HCT116 (cell line): ENCODE data around the gene MXD3. TPM values are rescaled to one million over a fixed set of nuclear protein-coding genes. Genes with fewer than 3 reads are reported as not detected.

ENCODE experiments used
- ATAC-seq: fragments of 200-7000 bp; cut with Tn5 transposase; 2 replicates; pipeline ENCODE4 v1.9.1; 2020; ENCODE audit warnings: mild to moderate bottlenecking, moderate library complexity
- BruUV-seq: library from RNA; stranded (reverse); fragments of 400-500 nt; replicated peaks from 2 replicates; lab custom pipeline; 2021; lab: Mats Ljungman, UMichigan
- CTCF ChIA-PET: fragments of 300-600 bp; sonication (Branson Sonifier 250); formaldehyde crosslinking; loops from one replicate; lab custom pipeline; 2021; ENCODE audit warnings: antibody characterized with exemption; lab: Charles Lee
- POLR2A ChIA-PET: fragments of 300-600, 350-600 bp; sonication (Branson Sonifier 250); formaldehyde crosslinking; loops from one replicate; lab custom pipeline; 2021; ENCODE audit warnings: antibody characterized with exemption; lab: Charles Lee
- RAD21 ChIA-PET, 2 experiments: fragments of 300-600 bp; sonication (Branson Sonifier 250); formaldehyde crosslinking; loops; one replicate each; lab custom pipeline; 2023; ENCODE audit warnings: low total read pairs in 2 of 2; ENCODE audit not compliant: uncharacterized antibody in 2 of 2, unreplicated experiment in 2 of 2, low non-redundant PET in 1 of 2; lab: Charles Lee
- DNase-seq: peaks from one replicate; pipeline ENCODE4 v3.0.0-alpha.2; 2010; ENCODE audit warnings: low read depth, low spot score
- H2AFZ ChIP-seq: fragments of 200-600 bp; shearing (Covaris generic), sonication (generic); 2 replicates; pipeline ENCODE4 v1.6.1; 2017; ENCODE audit warnings: low read depth, mixed run types, mixed read lengths, antibody characterized with exemption, low read length; ENCODE audit not compliant: poor library complexity, severe bottlenecking
- H3K27ac ChIP-seq: 2 replicates; pipeline ENCODE4 v1.5.1; 2012; ENCODE audit warnings: low read depth, low read length
- H3K27me3 ChIP-seq: fragments of 200-600 bp; sonication (generic); 2 replicates; pipeline ENCODE4 v1.6.1; 2016; ENCODE audit warnings: mixed run types, low read length, mixed read lengths; ENCODE audit not compliant: insufficient read depth
- H3K36me3 ChIP-seq, 2 experiments: fragments of 200-500 bp in 1 of 2; fragments of 200-600 bp in 1 of 2; sonication (Bioruptor generic) in 1 of 2; sonication (generic) in 1 of 2; 2 replicates each; pipeline versions ENCODE4 v1.5.1 to v1.6.1; 2014 to 2016; ENCODE audit warnings: low read length in 2 of 2, inconsistent platforms in 1 of 2, mixed read lengths in 1 of 2, mixed run types in 1 of 2; ENCODE audit not compliant: insufficient read depth in 2 of 2, control insufficient read depth in 1 of 2
- H3K4me1 ChIP-seq, 2 experiments: fragments of 200-600 bp in 1 of 2; sonication (generic) in 1 of 2; 2 replicates each; pipeline versions ENCODE4 v1.5.1 to v1.6.1; 2012 to 2017; ENCODE audit warnings: low read length in 2 of 2, inconsistent platforms in 1 of 2, mild to moderate bottlenecking in 1 of 2, mixed read lengths in 1 of 2, mixed run types in 1 of 2, moderate library complexity in 1 of 2; ENCODE audit not compliant: insufficient read depth in 2 of 2, control insufficient read depth in 1 of 2
- H3K4me2 ChIP-seq: fragments of 200-600 bp; sonication (generic); 2 replicates; pipeline ENCODE4 v1.6.1; 2017; ENCODE audit warnings: mixed run types, low read length, mixed read lengths
- H3K4me3 ChIP-seq, 2 experiments: fragments of 200-600 bp in 1 of 2; sonication (generic) in 1 of 2; replicated peaks in 1 of 2; 2 replicates each; pipeline ENCODE4 v1.5.1; 2011 to 2016; ENCODE audit warnings: low read length in 2 of 2, control low read depth in 1 of 2, low read depth in 1 of 2, mild to moderate bottlenecking in 1 of 2, mixed read lengths in 1 of 2, mixed run types in 1 of 2
- H3K79me2 ChIP-seq: fragments of 200-600 bp; sonication (generic); 2 replicates; pipeline ENCODE4 v1.6.1; 2017; ENCODE audit warnings: mild to moderate bottlenecking, mixed run types, low read length, moderate library complexity, mixed read lengths; ENCODE audit not compliant: insufficient read depth
- H3K9ac ChIP-seq: fragments of 200-600 bp; sonication (generic); 2 replicates; pipeline ENCODE4 v1.6.1; 2016; ENCODE audit warnings: low read length, mixed read lengths
- H3K9me2 ChIP-seq: fragments of 200-600 bp; sonication (generic), shearing (Covaris generic); 2 replicates; pipeline ENCODE4 v1.6.1; 2017; ENCODE audit warnings: mixed run types, mild to moderate bottlenecking, moderate library complexity; ENCODE audit not compliant: insufficient read depth
- H3K9me3 ChIP-seq, 2 experiments: fragments of 200-500 bp in 1 of 2; fragments of 200-600 bp in 1 of 2; sonication (Bioruptor generic) in 1 of 2; sonication (generic) in 1 of 2; 2 replicates each; pipeline ENCODE4 v1.6.1; 2014 to 2017; ENCODE audit warnings: low read length in 2 of 2, mixed read lengths in 2 of 2, inconsistent platforms in 1 of 2, low read depth in 1 of 2, mild to moderate bottlenecking in 1 of 2, mixed run types in 1 of 2, moderate library complexity in 1 of 2; ENCODE audit not compliant: control insufficient read depth in 1 of 2, insufficient read depth in 1 of 2
- H4K20me1 ChIP-seq: fragments of 200-600 bp; sonication (generic), shearing (Covaris generic); 2 replicates; pipeline ENCODE4 v1.6.1; 2017; ENCODE audit warnings: mixed run types, mild to moderate bottlenecking, moderate library complexity; ENCODE audit not compliant: insufficient read depth
- CEBPB ChIP-seq: IDR thresholded peaks from 2 replicates; pipeline ENCODE4 v1.6.1; 2012; ENCODE audit warnings: low read depth
- EZH2 ChIP-seq: fragments of 200-600 bp; sonication (generic); IDR thresholded peaks from 2 replicates; pipeline ENCODE4 v1.6.1; 2017; ENCODE audit warnings: antibody characterized with exemption, mixed run types
- EZH2phosphoT487 ChIP-seq: fragments of 200-600 bp; IDR thresholded peaks from 2 replicates; pipeline ENCODE4 v1.6.1; 2018; ENCODE audit warnings: antibody characterized with exemption, borderline replicate concordance
- POLR2A ChIP-seq: IDR thresholded peaks from 2 replicates; pipeline ENCODE4 v1.7.0; 2011; ENCODE audit warnings: borderline replicate concordance; ENCODE audit not compliant: insufficient read depth, insufficient read length; ENCODE audit errors: extremely low read depth
- POLR2AphosphoS5 ChIP-seq: IDR thresholded peaks from 2 replicates; pipeline ENCODE4 v1.6.1; 2011; ENCODE audit warnings: mild to moderate bottlenecking, low read depth, low read length, moderate library complexity
- RAD21 ChIP-seq: IDR thresholded peaks from 2 replicates; pipeline ENCODE4 v1.6.1; 2012; ENCODE audit warnings: low read depth, mild to moderate bottlenecking
- SIN3A ChIP-seq: IDR thresholded peaks from 2 replicates; pipeline ENCODE4 v1.6.1; 2012; ENCODE audit warnings: low read depth
- ZFX ChIP-seq: fragments of 450-650 bp; IDR thresholded peaks from 2 replicates; pipeline ENCODE4 v1.6.1; 2017
- intact Hi-C: fragments of 100-400 bp; cut with micrococcal nuclease; formaldehyde crosslinking; loops from 2 replicates; pipeline ENCODE4 v1.10.0; 2022
- total RNA-seq: library from RNA; stranded (reverse); gene quantifications from one replicate; pipeline ENCODE4 v1.2.1, GENCODE V29; 2021; ENCODE audit not compliant: unreplicated experiment
- TF ChIP-seq, protein P1 (sequence below), 3 experiments: fragments of 200-600 bp in 1 of 3; sonication (generic) in 1 of 3; IDR thresholded peaks in 2 of 3; conservative IDR thresholded peaks in 1 of 3; 2 replicates each; pipeline ENCODE4 v1.5.1; 2012 to 2017; ENCODE audit warnings: low read depth in 2 of 3, low read length in 2 of 3, antibody characterized with exemption in 1 of 3, borderline replicate concordance in 1 of 3, control low read depth in 1 of 3, mild to moderate bottlenecking in 1 of 3, mixed read lengths in 1 of 3, mixed run types in 1 of 3, moderate library complexity in 1 of 3; ENCODE audit not compliant: insufficient read depth in 1 of 3

MXD3 gene
- total RNA-seq, 1 experiment from 2014 or later: 37.6 TPM

DNA sequence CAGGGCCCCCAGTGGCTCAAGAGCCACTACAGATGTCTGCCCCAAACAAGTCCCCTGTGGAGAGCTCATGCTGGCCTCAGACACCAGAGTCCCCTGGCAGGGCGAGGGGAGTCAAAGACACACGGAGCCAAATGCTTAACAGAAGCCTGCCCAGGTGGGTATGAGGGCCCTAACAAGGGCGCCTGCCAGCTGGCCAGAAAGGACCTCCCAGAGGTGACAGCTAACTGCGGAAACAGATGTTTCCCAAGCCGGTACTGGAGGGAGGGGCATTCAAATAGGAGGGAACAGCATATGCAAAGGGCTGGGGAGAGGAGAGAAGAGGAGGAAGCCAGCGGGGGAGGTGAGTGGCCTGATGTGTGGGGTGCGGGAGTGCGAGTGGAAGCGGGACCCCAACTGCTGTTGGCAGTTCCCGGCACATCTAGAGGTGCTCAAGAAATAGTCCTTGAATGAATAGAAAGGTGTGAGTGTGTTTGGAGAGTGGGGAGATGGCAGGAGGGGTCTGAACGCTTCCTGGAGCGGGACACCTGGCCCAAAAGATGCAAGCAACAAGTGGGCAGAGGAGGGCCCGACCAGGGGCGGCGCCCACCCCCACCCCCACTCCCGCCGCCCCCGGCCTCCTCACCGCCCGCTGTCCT is 824 bp downstream of the MXD3 start (continued):
- TF ChIP-seq, protein P1, sequence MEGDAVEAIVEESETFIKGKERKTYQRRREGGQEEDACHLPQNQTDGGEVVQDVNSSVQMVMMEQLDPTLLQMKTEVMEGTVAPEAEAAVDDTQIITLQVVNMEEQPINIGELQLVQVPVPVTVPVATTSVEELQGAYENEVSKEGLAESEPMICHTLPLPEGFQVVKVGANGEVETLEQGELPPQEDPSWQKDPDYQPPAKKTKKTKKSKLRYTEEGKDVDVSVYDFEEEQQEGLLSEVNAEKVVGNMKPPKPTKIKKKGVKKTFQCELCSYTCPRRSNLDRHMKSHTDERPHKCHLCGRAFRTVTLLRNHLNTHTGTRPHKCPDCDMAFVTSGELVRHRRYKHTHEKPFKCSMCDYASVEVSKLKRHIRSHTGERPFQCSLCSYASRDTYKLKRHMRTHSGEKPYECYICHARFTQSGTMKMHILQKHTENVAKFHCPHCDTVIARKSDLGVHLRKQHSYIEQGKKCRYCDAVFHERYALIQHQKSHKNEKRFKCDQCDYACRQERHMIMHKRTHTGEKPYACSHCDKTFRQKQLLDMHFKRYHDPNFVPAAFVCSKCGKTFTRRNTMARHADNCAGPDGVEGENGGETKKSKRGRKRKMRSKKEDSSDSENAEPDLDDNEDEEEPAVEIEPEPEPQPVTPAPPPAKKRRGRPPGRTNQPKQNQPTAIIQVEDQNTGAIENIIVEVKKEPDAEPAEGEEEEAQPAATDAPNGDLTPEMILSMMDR (IDR thresholded peaks at IDR 0.05 in 2 of 3, conservative IDR thresholded peaks at IDR 0.05 in 1 of 3; ENCODE audit: borderline replicate concordance in 1 of 3, insufficient read depth in 1 of 3, low read depth in 2 of 3, low read length in 2 of 3): no peak
- no peak for TF ChIP-seq ZFX
- TF ChIP-seq EZH2phosphoT487: no peak
- TF ChIP-seq POLR2AphosphoS5: no peak
- TF ChIP-seq EZH2: no peak
- no peak for TF ChIP-seq POLR2A
- no peak for TF ChIP-seq SIN3A
- TF ChIP-seq RAD21: no peak

DNA sequence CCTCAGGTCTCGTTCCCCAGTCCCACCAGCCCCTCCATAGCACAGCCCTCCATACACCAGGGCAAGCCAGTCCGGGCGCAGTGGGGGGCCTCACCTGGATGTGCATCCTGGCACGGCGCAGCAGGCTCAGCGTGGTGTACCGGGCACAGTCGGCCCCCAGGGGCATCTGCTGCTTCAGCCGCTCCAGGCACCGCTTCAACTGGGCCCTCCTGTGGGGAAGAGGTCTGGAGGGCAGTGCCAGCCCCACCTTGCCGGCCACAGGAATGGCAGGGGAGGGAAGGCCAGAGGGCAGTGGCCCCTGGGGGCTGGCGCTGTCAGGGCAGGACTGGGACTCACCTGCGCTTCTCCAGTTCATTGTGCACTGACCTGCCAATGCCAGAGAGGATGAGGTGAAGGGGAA is 1.4 kb downstream of the MXD3 start:
- RAD21 ChIA-PET: interaction anchor here in 1 of 2 experiments (0.6 to 1.0 kb wide), 2 partner anchors 79 to 199 kb away, joined by 3 to 4 read pairs; no protein-coding TSS in a partner anchor
- DNase-seq (no peak), ATAC-seq (no peak)
- no peaks in the 10 kb centered on the region for H3K9me3 ChIP-seq
- BruUV-seq: no TSS peak
- H3K4me1 ChIP-seq: peaks cover 18 to 52% of the 10 kb centered on the region in 2 experiments
- peak overlapping the region; percentile 34 for H3K27ac ChIP-seq
- H3K4me2 ChIP-seq: peak overlapping the region; percentile 79
- intact Hi-C loops: loop anchor here (1.0 to 5.0 kb wide), 2 partner anchors 146 to 187 kb away; partner anchors contain the start of gene PDLIM7
- H3K4me3 ChIP-seq: peak overlapping the region; percentile 82 to 87; a peak in 3 of 4 replicates
- no peak for TF ChIP-seq CEBPB
- peak overlapping the region; percentile 87; the same call in 1 of the 2 replicates for H3K9ac ChIP-seq
- H4K20me1 ChIP-seq: peaks cover 7% of the 10 kb centered on the region; the same call in 1 of the 2 replicates
- H3K9me2 ChIP-seq: no peaks in the 10 kb centered on the region
- peaks cover 8 to 14% of the 10 kb centered on the region in 2 experiments; a peak in 2 of 4 replicates for H3K36me3 ChIP-seq
- CTCF ChIA-PET: interaction anchor here (0.5 to 2.3 kb wide), 28 partner anchors 9 to 205 kb away, joined by 3 to 22 read pairs (median 6); partner anchors contain the start of genes DBN1, GRK6 and LMAN2
- POLR2A ChIA-PET: interaction anchor here (0.9 to 1.6 kb wide), 3 partner anchors 41 to 147 kb away, joined by 3 to 6 read pairs (median 3); partner anchors contain the start of gene LMAN2
- H3K79me2 ChIP-seq: peaks cover 9% of the 10 kb centered on the region
- no peaks in the 10 kb centered on the region for H3K27me3 ChIP-seq
- H2AFZ ChIP-seq: no peak overlapping the region
